Hepatocyte (in vitro differentiated cells): ENCODE measurements around the gene XRCC4.
"Not testable (repeated sequence)": the region's sequence is repeated elsewhere in the genome, so short reads cannot be mapped to it uniquely, and the experiment has no call there.

Experiments used
- EZH2 ChIP-seq: fragments of 200-600 bp; sonication (generic); IDR thresholded peaks from 2 replicates; pipeline ENCODE4 v1.6.1; 2016; ENCODE audit warnings: antibody characterized with exemption, mild to moderate bottlenecking, borderline replicate concordance
- EZH2phosphoT487 ChIP-seq: fragments of 200-600 bp; sonication (generic); IDR thresholded peaks from one replicate; pipeline ENCODE4 v1.6.1; 2018; ENCODE audit warnings: antibody characterized with exemption, mild to moderate bottlenecking, low read depth, moderate library complexity; ENCODE audit not compliant: unreplicated experiment, severe bottlenecking
- TF ChIP-seq, protein P1 (sequence below): fragments of 200-600 bp; sonication (generic); IDR thresholded peaks from 2 replicates; pipeline ENCODE4 v1.5.1; 2016; ENCODE audit warnings: antibody characterized with exemption, mild to moderate bottlenecking; ENCODE audit not compliant: poor library complexity

DNA sequence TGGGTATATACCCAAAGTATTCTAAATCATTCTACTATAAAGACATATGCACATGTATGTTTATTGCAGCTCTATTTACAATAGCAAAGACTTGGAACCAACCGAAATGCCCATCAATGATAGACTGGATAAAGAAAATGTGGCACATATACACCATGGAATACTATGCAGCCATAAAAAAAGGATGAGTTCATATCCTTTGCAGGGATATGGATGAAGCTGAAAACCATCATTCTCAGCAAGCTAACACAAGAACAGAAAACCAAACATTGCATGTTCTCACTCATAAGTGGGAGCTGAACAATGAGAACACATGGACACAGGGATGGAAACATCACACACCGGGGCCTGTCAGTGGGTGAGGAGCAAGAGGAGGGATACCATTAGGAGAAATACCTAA lies 180.3 kb downstream of the XRCC4 start:
- not testable (repeated sequence) for TF ChIP-seq EZH2phosphoT487, EZH2
- TF ChIP-seq, protein P1, sequence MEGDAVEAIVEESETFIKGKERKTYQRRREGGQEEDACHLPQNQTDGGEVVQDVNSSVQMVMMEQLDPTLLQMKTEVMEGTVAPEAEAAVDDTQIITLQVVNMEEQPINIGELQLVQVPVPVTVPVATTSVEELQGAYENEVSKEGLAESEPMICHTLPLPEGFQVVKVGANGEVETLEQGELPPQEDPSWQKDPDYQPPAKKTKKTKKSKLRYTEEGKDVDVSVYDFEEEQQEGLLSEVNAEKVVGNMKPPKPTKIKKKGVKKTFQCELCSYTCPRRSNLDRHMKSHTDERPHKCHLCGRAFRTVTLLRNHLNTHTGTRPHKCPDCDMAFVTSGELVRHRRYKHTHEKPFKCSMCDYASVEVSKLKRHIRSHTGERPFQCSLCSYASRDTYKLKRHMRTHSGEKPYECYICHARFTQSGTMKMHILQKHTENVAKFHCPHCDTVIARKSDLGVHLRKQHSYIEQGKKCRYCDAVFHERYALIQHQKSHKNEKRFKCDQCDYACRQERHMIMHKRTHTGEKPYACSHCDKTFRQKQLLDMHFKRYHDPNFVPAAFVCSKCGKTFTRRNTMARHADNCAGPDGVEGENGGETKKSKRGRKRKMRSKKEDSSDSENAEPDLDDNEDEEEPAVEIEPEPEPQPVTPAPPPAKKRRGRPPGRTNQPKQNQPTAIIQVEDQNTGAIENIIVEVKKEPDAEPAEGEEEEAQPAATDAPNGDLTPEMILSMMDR, result not testable (repeated sequence)
